Hematopoietic multipotent progenitor cell treated with erythropoietin and hydrocortisone succinate and interleukin-3 and kit ligand, for 17 days (in vitro differentiated cells): ENCODE measurements around the gene DTNBP1.

Experiments used
- DNase-seq: peaks from one replicate; pipeline ENCODE4 v3.0.0-alpha.2; 2015; ENCODE audit warnings: low spot score

The DTNBP1 gene, protein sequence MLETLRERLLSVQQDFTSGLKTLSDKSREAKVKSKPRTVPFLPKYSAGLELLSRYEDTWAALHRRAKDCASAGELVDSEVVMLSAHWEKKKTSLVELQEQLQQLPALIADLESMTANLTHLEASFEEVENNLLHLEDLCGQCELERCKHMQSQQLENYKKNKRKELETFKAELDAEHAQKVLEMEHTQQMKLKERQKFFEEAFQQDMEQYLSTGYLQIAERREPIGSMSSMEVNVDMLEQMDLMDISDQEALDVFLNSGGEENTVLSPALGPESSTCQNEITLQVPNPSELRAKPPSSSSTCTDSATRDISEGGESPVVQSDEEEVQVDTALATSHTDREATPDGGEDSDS

DNA sequence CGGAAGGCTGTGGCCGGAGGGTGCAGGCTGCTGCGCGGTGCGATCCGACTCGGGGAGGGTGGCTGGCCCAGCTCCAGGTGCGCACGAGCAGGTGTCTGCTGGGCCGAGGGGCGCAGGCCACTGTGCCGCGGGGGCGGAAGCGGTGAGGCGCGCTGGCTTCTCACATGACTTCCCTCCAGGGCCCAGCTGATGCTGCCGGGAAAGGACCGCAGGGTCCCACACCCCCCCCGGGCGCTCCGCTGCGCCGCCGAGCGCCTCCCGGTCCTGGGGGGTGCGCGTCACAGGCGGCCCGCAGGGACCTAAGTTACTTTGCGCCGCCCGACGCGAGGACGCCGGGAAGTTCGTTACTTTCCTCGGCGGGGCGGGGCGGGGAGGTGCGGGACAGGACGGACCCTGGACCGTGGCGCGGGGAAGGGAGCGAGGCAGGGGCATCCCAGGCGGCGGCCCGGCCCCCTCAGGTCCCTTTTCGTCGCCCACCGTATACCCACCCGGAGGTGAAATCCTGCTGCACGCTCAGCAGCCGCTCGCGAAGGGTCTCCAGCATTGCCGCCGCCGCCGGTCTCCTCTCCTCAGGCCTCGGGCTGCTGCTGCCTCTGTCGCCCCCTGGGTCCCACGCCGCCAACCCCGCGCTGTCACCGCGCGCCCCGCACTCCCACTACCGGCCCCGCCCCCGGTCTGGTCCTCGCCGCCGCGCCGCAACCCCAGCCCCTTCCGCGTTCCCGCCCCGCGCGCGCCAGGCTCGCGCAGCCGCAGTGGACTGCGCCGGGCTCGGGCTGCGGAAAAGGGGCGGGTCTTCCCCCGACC is at the start of gene DTNBP1:
DTNBP1 (minus strand) TSS at position 703 of the 804 bp plus-strand sequence; CDS start at position 544, 159 bp downstream.
- DNase-seq: peak; percentile 40

DNA sequence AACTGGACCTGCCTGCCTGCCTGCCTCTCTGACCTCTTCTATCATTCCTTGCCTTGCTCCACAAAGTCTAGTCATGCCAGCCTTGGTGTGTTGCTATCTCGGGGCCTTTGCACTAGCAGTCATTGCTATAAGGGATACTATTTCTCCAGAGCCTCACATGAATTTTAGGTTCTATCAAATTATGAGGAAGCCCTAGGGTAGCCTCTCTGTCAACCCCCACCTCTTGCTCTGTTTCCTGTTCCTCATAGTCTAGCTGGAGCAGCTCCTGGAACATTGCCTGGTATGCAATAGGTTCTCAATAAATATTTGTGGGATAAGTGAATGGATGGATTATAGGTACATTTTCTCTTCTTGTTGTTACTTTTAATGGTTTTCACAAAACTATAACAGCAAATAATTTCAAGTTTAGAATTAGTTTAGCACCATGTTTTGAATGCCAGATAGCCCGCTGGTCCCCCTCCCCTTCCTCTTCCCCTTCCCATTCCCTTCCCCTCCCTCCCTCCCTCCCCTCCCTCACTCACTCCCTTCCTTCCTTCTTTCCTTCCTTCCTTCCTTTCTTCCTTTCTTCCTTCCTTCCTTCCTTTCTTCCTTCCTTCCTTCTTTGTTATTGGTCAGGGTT is 46.9 kb upstream of the DTNBP1 start:
- DNase-seq: no peak

DNA sequence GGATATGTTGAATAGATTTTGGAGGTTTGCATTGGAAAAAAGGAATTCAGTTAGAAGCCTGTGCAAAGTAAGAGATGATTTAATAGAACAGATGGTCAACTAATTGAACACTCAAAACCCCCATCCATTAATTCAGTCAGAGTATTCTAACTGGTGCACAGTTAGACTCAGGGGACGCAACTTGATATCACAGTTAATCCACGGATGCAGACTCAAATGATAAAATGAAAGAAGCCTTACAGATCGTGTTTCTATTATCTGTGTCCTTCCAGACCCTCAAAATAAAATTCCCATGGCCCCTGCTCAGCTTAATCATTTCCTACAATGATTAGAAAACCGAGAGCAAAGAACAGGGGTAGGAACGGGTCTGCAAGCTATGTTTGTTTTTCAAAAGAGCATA is 45.4 kb upstream of the DTNBP1 start:
- no peak for DNase-seq

DNA sequence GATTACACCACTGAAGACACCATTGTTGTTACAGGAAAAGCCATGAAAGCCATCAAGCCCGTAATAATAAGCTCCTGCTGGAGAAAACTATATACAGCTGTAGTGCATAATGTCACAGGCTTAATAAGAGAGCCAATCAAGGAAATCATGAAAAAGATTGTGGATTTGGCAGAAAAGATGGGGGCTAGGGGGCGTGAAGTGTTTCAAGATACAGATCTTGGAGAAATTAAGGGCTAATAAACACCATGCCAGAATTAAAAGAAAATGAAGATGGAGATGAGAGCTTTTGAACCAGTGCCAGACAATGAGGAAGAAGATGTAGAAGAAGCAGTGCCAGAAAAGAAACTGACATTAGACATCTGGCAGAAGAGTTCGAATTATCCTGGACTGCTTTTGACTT is 43.2 kb upstream of the DTNBP1 start:
- no peak for DNase-seq

DNA sequence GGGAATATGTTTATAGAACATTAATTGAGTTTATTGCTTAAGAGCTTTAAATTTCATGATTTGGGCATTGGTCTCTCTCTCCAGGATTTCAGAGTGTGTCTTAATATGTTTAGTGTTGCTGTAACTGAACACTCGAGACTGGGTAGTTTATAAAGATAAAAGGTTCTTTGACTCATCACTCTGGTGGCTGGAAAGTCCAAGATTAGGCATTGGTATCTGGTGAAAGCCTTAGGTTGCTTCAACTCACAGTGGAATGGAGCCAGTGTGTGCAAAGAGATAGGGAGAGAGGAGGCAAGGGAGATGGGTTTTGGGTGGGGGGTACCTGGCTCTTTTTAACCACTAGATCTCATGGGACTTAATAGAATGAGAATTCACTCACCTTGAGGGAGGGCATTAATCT is 35.6 kb upstream of the DTNBP1 start:
- DNase-seq: peak; percentile 7

DNA sequence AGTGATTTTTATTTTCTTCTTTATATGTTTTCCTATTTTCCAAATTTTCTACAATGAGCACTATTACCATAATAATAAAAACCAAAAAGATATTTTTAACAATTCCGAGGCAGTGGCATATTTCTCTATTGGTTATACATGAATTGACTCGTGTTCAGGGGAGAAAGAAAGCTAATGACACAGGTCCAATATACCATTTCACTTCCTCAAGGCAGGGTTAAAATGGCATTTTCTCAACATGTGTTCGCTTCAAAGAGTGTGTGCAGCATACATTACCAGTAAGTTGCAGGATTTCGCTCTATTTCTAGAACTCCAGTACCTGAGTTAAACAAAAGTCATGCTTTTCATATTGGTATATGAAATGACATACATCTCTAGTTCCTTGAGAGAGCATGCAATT is 35.1 kb upstream of the DTNBP1 start:
- DNase-seq: no peak

DNA sequence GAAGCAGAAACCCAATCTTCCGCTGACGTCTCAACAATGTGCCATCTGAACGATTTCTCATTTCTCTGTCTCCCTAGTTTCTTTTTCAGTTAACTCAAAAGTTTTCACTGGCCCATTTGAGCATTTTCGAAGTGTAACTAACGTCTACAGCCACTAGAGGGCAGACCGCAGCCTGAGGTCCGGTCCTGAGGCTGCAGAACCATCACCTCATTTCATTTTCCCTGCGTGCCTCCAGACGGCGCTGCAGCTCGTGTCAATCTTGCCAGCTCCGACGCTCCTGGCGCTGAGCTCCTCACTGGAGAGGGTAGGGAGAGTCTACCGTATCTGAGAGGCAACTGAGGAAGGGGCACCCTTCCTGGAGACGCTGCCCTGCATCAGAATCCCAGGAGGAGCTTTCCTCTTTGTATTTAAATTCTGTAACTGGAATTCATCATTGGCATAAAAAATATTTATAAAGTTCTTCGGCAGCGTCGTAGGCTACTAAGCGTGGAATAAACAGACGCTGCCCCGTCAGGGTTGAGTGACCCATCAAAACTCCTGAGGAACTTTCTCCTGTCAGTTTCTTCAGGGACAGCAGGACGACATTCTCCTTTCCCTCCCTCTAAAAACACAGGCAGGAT is 28.5 kb upstream of the DTNBP1 start:
- DNase-seq: peak; percentile 84

DNA sequence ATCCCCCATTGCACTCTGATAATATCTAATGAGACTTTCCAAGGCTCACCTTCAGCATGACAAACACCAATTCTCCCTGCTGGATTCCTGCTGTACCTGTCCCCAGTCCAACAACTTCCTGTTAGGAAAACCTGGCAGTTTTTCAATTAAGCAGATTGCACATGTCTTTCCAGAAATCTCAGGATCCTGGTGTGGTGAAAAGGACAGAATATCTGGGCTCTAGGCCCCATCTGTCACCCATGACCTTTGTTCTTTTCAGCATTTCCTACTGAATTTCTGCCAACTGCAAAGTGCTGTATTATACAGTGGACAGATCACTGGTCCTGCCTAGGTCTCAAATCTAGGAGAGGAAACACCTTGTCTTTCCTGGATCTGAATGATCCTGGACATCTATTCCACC is 27.7 kb upstream of the DTNBP1 start:
- DNase-seq: no peak

DNA sequence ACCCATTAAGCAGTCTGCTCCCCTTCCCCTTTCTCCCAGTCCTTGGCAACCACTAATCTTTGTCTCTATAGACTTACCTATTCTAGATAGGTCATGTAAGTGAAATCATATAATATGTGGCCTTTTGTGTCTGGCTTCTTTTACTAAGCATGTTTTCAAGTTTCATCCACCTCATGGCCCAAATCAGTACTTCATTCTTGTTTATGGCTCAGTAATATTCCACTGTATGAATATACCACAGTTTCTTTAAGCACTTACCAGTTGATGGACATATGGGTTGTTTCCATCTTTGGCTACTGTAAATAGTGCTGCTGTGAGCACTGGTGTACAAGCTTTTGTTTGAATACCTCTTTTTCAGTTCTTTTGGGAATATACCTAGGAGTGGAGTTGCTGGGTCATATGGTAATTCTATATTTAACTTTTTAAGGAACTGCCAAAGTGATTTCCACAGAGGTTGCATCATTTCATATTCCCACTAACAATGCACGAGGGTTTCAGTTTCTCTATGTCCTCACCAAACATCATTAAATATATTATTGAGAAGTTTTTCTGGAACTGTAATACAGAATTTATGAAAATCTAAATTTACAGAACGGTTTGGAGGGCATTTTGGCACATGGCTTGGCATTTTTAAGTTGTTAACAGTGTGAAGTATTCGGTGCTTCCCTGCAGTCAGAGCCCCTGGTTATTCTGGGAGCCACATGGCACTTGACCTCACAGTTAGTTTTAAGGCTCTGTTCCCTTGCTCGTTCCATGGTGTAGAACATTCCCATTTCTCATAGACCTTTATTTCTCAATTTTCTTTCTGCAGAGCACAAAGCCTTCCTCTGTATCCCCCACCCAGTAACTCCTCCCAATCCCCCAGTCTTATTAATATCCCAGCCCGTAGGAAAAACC is 27.0 kb upstream of the DTNBP1 start:
- DNase-seq: no peak

DNA sequence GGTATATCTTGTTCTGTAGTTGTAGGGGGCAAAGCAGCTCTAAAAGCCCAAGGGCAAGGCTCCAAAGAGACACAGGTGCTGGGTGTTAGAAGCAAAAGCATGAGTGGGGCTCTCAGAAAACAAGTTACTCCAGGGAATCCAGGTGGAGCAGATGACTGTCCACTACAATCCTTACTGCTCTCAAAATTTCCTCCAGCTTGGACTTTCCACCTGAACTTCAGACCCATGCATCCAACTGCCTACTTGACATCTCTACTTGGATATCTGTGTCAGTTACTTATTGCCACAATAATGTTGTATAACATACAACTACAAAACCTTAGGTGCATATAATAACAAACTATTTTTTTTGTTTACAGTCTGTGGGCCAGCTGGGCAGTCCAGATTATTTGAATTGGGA is 22.8 kb upstream of the DTNBP1 start:
- DNase-seq: no peak

DNA sequence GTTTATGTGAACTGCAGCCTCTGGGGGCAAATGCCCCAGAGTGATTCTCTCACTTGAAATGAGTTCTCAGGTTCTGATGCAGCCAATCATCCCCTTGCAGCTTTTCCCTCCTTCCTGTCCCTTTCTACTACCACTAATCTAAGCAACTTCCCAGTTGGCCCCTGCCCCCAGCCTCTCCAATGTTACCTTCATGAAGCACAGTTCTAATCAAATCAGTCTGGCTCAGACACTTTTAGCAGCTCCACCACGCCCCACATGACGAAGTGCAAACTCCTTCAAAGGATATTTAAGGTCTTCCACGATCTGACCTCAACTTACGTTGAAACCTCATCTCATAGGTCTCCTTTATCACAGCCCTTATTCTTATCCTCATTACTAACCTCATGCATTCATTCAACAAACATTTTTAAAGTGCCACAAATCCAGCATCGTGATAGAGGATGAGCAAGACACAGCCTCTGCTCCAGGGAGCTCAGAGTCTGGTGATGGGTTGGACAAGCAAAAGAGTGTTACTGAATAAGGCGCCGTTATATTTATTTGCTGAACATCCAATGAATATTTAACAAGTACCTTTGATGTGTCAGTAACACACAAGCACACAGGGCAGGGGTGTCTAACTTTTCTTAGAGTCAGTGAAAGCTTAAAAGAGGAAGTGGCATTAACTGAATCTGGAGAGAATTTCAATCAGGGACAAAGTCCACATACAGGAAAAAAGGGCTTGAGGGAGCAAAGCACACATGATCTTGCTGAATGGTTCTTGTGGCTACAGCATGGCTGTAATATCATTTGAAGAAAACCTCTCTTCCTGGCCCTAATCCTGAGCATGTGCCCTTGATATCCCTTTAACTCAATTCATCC is 20.4 kb upstream of the DTNBP1 start:
- DNase-seq: no peak

DNA sequence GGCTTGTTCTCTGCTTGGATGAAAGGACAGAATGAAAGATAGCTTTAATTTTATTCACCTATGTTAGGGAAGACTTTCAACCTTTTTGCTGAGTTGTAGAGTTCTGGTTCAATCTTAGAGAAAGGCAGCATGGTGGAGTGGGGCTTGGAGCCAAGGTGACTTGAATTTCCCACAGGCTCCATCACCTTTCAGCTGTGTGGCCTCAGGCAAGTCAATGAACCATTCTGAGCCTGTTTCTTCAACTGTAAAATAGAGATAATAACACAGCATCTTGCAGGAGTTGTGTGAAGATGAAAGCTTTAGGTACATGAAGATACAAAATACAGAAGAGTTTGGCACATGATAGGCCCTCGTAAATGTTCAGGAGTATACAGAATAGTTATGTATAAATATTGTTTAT is 19.1 kb upstream of the DTNBP1 start:
- no peak for DNase-seq

DNA sequence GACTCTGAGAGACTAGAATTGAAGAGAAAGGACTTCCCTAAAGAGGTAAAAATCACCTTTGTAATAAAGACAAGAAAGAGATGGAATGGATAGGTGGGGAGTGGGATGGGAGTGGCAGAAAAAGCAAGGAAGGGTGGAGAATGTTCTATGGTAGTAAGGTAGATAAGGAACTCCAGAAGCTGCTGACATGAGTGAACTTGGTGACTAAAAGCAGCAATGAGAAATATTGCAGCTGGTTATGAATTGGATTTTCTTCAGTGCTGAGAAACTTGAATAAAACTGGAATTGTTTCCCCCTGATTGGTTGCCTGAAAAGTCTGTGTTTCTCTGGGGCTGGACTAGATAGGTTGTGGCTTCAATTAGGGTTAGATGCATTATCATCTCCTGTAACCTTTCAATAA is 15.7 kb upstream of the DTNBP1 start:
- DNase-seq: no peak

DNA sequence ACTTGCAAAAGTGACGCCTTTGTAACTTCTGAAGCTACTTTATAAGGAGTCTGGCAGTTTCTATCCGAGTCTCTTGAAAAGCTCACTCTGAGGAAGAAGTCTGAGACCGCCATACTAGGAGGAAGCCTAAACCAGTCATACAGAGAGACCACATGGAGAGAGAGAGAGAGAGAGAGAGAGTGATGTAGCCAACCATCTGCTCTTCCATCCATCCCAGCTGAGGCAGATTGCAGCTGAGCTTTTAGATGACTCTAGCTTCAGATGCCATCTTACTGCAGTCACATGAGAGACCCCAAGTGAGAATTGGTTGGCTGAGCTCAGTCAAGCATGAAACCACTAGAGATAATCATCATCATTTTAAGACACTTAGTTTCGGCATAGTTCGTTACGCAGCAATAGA is 15.0 kb upstream of the DTNBP1 start:
- no peak for DNase-seq

DNA sequence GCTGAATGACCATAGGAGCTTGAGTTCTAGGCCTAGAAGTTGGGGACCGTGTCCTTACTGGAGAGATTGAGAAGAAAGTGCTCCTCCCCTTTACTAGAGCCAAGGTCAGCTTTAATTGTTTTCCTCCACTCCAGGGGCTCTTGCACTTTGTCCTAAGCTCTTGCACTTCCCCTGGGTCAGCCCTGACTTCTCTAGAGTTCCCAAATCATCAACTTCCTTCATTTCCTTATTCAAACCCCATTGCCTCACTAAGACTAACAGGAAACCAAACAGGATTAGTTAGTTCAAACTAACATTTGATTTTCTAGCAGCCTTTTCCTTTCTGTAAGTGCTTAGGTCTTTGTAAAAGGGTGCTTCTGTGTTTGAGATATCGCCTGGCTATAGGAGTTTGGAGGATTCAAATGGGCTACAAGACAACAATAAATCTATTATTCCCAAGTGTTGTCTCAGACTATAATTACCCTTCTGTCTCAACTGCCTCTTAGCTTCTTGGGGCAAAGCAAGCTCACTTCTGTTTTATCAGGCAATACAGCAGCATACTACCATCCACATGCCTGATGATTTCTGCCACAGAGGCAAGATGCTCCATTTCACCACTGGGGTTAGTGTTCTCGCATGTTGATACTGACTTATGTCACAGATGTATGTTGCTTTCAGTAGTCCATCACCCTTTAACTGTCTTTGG is 12.8 kb upstream of the DTNBP1 start:
- DNase-seq: no peak

DNA sequence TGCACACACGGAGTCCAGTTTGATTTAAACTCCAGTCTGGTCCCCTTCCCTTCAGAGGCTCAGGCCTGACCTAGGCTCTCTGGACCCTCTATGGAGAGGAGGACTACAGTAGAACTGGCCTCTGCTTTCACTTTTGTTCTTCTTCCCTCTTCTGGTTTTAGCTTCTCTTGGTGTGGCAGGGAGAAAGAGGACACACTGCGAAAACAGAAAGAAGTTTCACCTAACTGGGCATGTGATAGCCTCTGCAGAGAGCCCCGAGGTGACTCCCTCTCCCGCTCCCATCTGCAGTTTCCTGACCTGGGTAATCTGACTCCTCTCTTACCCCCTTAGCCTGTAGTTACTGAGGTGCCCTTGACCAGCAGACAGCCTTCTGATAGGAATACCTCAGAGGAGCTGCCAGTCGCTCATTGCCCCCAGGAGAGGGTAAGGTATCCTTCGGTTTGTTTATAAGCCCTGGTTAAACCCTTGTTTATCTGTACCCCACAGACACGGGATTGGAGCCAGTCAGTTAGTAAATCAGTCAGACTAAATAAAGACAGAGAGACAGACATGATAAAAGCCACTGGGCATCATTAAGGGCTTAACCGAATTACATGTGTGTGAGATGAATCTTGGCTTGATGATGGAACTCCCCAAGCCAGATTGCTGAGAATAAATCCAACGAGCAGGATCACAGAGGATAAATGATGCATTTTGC is 12.0 kb upstream of the DTNBP1 start:
- DNase-seq: no peak

DNA sequence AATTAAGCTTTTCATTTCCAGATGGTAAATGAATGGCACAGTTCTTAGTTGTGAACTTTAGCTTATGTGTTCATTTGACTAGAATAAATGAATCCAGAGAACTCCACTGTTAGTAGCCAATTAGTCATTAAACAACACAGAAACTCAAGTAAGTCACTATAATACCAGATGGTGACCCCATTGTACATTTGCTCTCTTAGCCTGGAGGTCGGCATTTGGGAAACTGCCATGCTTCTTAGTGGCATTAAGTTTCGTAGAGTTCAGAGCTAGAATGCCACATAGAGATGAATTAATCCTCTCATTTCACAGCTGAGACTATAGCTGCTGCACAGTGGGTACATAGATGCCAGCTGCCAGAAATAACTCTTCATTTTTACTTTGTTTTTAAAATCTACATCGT is 10.8 kb upstream of the DTNBP1 start:
- DNase-seq: no peak

DNA sequence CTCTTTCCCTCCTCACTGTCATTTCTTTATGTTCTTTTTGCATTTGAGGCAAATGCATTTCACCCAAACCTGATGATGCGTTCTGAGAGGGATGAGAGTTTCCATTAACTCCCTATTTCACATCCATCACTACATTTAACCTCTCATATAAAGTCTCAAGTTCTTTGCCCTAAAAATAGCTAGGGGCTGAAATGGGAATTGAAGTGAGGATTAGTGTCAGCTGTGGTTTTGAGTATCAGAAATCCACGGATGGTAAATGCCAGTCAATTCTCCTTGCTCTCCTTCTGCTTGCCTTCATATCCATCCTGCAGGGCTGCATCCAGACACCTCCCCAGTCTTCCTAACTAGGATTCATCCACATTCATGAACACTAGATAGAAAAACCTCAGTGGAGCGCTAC is 10.0 kb upstream of the DTNBP1 start:
- no peak for DNase-seq

DNA sequence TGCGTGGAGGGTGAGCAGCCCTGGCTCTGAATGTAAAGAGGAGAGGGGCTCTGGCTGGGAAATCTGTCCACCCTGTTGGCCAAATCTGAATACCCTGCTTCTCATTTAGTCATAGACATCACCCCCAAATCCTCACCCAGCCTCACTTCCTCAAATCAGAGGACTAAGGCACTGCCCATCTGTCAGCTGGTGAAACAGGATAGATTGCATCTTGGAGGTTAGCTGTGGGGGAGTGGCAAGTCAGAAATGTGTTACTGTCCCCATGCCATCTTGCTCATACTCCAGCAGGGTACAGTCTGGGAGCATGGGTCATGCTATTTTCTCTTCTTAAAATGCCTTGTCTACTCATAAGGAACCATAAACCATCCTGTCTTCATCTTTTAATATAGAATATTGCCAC is 9.5 kb upstream of the DTNBP1 start:
- no peak for DNase-seq
